Lung (tissue), 12 donors: ENCODE results near the gene ODAD4. TPM values are rescaled to one million over a fixed set of nuclear protein-coding genes. Genes with fewer than 3 reads are reported as not detected.

Source experiments
- ATAC-seq: fragments of 200-7000 bp; cut with Tn5 transposase; one replicate; pipeline ENCODE4 v1.9.1; 2020; ENCODE audit warnings: moderate number of reproducible peaks; ENCODE audit not compliant: insufficient read depth, low FRiP score
- DNase-seq, 3 donors: peaks; one replicate each; pipeline ENCODE4 v3.0.0-alpha.2; 2013 to 2017
- H3K27ac ChIP-seq, 2 donors: one replicate each; pipeline ENCODE4 v1.5.1; 2013; ENCODE audit warnings: mild to moderate bottlenecking in 2 of 2, moderate library complexity in 2 of 2, control low read depth in 1 of 2, inconsistent platforms in 1 of 2, low read depth in 1 of 2, low read length in 1 of 2
- H3K27me3 ChIP-seq, 3 donors: one replicate each; pipeline ENCODE4 v1.5.1; 2013; ENCODE audit warnings: low read length in 2 of 3; ENCODE audit not compliant: control insufficient read depth in 3 of 3, insufficient read depth in 3 of 3
- H3K36me3 ChIP-seq, 4 donors: one replicate each; pipeline ENCODE4 v1.5.1; 2013; ENCODE audit warnings: low read length in 4 of 4, mild to moderate bottlenecking in 1 of 4, moderate library complexity in 1 of 4; ENCODE audit not compliant: control insufficient read depth in 4 of 4, insufficient read depth in 4 of 4
- H3K4me1 ChIP-seq, 5 donors: one replicate each; pipeline ENCODE4 v1.5.1; 2013; ENCODE audit warnings: low read length in 5 of 5, mild to moderate bottlenecking in 2 of 5, moderate library complexity in 1 of 5; ENCODE audit not compliant: control insufficient read depth in 5 of 5, insufficient read depth in 5 of 5
- H3K4me3 ChIP-seq: one replicate; pipeline ENCODE4 v1.5.1; 2013; ENCODE audit warnings: mild to moderate bottlenecking, control low read depth, moderate library complexity
- H3K9ac ChIP-seq, 2 donors: one replicate each; pipeline ENCODE4 v1.5.1; 2013; ENCODE audit warnings: low read length in 2 of 2, control low read depth in 1 of 2; ENCODE audit not compliant: insufficient read depth in 1 of 2
- H3K9me3 ChIP-seq, 4 donors: one replicate each; pipeline ENCODE4 v1.5.1; 2013; ENCODE audit warnings: low read length in 3 of 4, mild to moderate bottlenecking in 1 of 4, moderate library complexity in 1 of 4; ENCODE audit not compliant: control insufficient read depth in 4 of 4, insufficient read depth in 3 of 4
- CTCF ChIP-seq: IDR thresholded peaks from 2 replicates; pipeline ENCODE4 v1.5.1; 2012; ENCODE audit warnings: mild to moderate bottlenecking; ENCODE audit errors: control extremely low read depth, extremely low read depth
- WGBS, 2 donors: extraction: QIAGEN DNeasy Blood & Tissue Kit; methylation state at CpG; one replicate each; pipeline ENCODE4 v1.1.7; 2013; 5-methylcytosine and 5-hydroxymethylcytosine counted together
- polyA plus RNA-seq, 2 donors: library from polyadenylated mRNA; stranded (reverse); fragments of 200-250 nt; gene quantifications; one replicate each; pipeline ENCODE4 v1.2.1, GENCODE V29; 2013
- total RNA-seq, 2 donors: library from RNA; depleted of rRNA in 1 of 2; stranded (reverse); fragments of >200 nt in 1 of 2; gene quantifications; one replicate each; pipeline ENCODE4 v1.2.1, GENCODE V29; 2014 to 2021
- donor health status: control.
- donor health status: control.
- donor health status: Bipolar disorder and iron deficiency.
- donor health status: healthy.
- donor health status: DM: yes; HTN: yes; CAD: no.

ODAD4 gene
- total and polyA plus RNA-seq, 4 donors, result 5.4 to 16.7 (median 9.2) TPM

GRCh38 chr17:41985919-41986318, 55.5 kb downstream of the ODAD4 start:
- Histone ChIP-seq H3K4me1 (peaks cover 0 to 2% (median 0%) of the 10 kb centered on the region in 5 donors), H3K9me3 (no peaks in the 10 kb centered on the region), H3K36me3 (peaks cover 27 to 50% (median 45%) of the 10 kb centered on the region in 4 donors), H3K27me3 (no peaks in the 10 kb centered on the region), H3K4me3 (no peak overlapping the region), H3K9ac (no peak overlapping the region), H3K27ac (no peak overlapping the region)
- DNase-seq (no peak), ATAC-seq (no peak)
- WGBS, 2 donors, result 94 to 96% methylated on average over 8 of the region's 8 CpGs
- TF ChIP-seq CTCF, result no peak

GRCh38 chr17:41986634-41987033, 56.2 kb downstream of the ODAD4 start:
- ATAC-seq, result no peak
- no peaks in the 10 kb centered on the region for H3K27me3 ChIP-seq
- 98 to 100% methylated on average over 1 of the region's 1 CpG for WGBS, 2 donors
- H3K4me3 ChIP-seq, result no peak overlapping the region
- no peaks in the 10 kb centered on the region for H3K9me3 ChIP-seq
- peaks cover 0 to 2% (median 0%) of the 10 kb centered on the region in 5 donors for H3K4me1 ChIP-seq
- H3K9ac ChIP-seq, result no peak overlapping the region
- DNase-seq, result no peak
- no peak overlapping the region for H3K27ac ChIP-seq
- H3K36me3 ChIP-seq, result peaks cover 30 to 56% (median 43%) of the 10 kb centered on the region in 4 donors
- no peak for TF ChIP-seq CTCF

- no peak for TF ChIP-seq CTCF
- DNase-seq (no peak), ATAC-seq (no peak)
- Histone ChIP-seq H3K4me1 (peaks cover 0 to 2% (median 0%) of the 10 kb centered on the region in 5 donors), H3K36me3 (peaks cover 33 to 57% (median 46%) of the 10 kb centered on the region in 4 donors), H3K27me3 (no peaks in the 10 kb centered on the region), H3K9me3 (no peaks in the 10 kb centered on the region), H3K4me3 (no peak overlapping the region), H3K27ac (no peak overlapping the region), H3K9ac (no peak overlapping the region)
- 57 to 83% methylated on average over 3 of the region's 3 CpGs for WGBS, 2 donors
Observed at GRCh38 chr17:41987642-41988041, 57.2 kb downstream of the ODAD4 start.

- Histone ChIP-seq H3K9ac (no peak overlapping the region), H3K4me3 (no peak overlapping the region), H3K36me3 (peaks cover 36 to 58% (median 46%) of the 10 kb centered on the region in 4 donors), H3K27ac (no peak overlapping the region), H3K27me3 (no peaks in the 10 kb centered on the region), H3K4me1 (peaks cover 0 to 2% (median 0%) of the 10 kb centered on the region in 5 donors), H3K9me3 (no peaks in the 10 kb centered on the region)
- DNase-seq (no peak), ATAC-seq (no peak)
- no peak for TF ChIP-seq CTCF
- WGBS, 2 donors, result 96 to 97% methylated on average over 2 of the region's 2 CpGs
Observed at GRCh38 chr17:41988418-41988817, 58.0 kb downstream of the ODAD4 start.
